ENCODE results near the gene C8G.

Gene C8G

DNA sequence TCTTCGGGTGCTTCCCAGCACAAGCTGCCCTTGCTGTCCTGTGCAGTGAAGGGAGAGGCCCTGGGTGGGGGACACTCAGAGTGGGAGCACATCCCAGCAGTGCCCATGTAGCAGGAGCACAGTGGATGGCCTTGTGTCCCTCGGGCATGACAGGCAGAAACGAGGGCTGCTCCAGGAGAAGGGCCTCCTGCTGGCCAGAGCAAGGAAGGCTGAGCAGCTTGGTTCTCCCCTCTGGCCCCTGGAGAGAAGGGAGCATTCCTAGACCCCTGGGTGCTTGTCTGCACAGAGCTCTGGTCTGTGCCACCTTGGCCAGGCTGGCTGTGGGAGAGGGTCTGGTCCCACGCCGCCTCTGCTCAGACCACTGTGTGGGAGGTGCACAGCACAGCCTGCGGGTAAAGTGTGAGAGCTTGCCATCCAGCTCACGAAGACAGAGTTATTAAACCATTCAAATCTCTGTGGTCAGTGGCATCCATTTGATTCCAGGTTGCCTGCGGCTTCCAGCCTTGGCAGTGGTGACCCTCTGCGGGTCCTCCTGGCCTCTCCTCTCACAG is 18.8 kb upstream of the C8G start:
- in situ Hi-C loops (cut with HindIII; ENCODE audit: low sequenced_read_pairs) = no loop called here
- DNase-seq (ENCODE audit: low read depth) = no peak
- H3K4me3 ChIP-seq (ENCODE audit: low read depth, low read length) = no peak overlapping the region
- TF ChIP-seq, protein P1, sequence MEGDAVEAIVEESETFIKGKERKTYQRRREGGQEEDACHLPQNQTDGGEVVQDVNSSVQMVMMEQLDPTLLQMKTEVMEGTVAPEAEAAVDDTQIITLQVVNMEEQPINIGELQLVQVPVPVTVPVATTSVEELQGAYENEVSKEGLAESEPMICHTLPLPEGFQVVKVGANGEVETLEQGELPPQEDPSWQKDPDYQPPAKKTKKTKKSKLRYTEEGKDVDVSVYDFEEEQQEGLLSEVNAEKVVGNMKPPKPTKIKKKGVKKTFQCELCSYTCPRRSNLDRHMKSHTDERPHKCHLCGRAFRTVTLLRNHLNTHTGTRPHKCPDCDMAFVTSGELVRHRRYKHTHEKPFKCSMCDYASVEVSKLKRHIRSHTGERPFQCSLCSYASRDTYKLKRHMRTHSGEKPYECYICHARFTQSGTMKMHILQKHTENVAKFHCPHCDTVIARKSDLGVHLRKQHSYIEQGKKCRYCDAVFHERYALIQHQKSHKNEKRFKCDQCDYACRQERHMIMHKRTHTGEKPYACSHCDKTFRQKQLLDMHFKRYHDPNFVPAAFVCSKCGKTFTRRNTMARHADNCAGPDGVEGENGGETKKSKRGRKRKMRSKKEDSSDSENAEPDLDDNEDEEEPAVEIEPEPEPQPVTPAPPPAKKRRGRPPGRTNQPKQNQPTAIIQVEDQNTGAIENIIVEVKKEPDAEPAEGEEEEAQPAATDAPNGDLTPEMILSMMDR (IDR thresholded peaks at IDR 0.05; ENCODE audit: low read depth, low read length, missing control alignments) = no peak

DNA sequence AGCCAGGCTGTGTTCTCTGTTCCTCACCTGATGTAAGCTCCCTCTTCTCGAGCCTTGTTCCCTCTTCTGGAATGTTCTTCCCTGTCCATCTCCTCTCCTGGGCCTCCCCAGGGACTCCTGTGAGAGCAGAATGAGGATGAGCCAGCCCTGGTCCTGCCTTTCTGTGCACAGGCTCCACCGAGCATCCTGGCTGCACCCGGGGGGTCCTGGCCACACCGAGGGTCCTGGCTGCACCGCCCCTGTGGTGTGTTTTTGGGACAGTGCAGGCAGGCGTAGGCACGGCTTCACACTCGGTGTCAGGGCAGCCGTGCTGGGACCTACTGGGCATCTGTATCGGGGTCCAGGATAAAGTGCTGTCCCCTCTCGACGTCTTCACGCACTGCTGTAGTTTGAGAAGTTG is 18.3 kb upstream of the C8G start:
- TF ChIP-seq, protein P1 (IDR thresholded peaks at IDR 0.05; ENCODE audit: low read depth, low read length, missing control alignments) = no peak
- DNase-seq (ENCODE audit: low read depth) = no peak
- in situ Hi-C loops (cut with HindIII; ENCODE audit: low sequenced_read_pairs) = no loop called here
- no peak overlapping the region for H3K4me3 ChIP-seq (ENCODE audit: low read depth, low read length)

DNA sequence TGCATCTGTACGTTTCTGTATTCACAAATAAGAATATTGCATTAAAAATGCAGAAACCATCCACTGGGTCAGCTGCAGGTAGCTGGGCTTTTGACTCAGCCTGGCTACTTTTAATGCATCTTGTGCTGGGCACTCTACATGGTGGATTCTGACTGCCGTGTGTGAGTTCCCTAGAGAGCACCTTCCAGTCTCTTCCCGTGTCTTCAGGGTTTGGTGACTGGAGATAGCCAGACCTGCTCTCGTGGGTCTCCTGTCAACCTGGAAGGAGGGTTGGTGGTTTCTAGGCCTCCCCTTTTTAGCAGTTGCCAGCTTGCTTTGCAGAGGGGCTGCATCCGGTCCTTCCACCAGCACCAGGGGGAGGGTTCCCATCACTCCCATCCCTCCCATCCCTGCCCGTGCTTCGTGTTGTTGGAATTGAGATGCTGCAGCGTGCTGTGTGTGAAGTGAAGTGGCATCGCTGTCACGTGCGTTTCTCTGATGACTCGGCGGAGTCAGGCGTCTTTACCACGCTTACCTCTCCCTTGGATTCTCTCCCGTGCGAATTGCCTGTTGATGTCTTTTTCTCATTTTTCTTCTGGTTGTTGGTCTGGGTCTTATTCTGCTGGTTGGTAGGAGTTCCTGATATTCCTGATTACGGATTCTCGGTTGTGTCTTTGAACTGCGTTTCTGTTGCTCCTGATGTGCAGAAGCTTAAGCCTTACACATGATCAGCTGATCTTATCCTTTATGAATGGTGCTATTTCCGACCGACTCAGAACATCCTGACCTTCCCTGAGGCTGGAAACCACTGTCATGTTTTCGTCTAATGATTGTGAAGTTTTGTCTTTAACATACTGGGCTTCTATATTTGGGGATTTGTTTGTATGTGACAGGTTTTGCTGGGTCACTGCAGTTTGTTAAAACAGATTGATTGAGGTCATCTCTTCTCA is 17.4 kb upstream of the C8G start:
- H3K4me3 ChIP-seq (ENCODE audit: low read depth, low read length) = no peak overlapping the region
- in situ Hi-C loops (cut with HindIII; ENCODE audit: low sequenced_read_pairs) = no loop called here
- DNase-seq (ENCODE audit: low read depth) = no peak
- TF ChIP-seq, protein P1 (IDR thresholded peaks at IDR 0.05; ENCODE audit: low read depth, low read length, missing control alignments) = no peak

DNA sequence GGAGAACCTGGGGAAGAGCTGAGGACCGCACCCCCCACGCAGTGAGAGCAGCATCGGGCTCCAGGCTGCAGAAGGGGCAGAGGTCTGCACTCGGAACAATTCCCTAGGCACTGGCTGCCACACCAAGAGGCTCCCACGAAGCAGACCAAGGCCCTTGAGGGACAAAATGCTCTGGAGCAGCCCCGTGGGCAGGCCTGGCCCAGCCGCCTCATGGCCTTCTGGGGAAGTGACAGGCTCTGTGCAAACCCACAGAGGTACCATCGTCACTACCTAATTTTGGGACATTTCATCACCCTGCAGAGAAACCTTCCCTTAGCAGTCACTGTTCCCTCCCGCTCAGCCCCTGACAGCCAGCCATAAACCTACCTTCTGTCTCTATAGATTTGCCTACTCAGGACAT is 16.5 kb upstream of the C8G start:
- in situ Hi-C loops (cut with HindIII; ENCODE audit: low sequenced_read_pairs) = no loop called here
- no peak for DNase-seq (ENCODE audit: low read depth)
- H3K4me3 ChIP-seq (ENCODE audit: low read depth, low read length) = no peak overlapping the region
- TF ChIP-seq, protein P1 (IDR thresholded peaks at IDR 0.05; ENCODE audit: low read depth, low read length, missing control alignments) = no peak

DNA sequence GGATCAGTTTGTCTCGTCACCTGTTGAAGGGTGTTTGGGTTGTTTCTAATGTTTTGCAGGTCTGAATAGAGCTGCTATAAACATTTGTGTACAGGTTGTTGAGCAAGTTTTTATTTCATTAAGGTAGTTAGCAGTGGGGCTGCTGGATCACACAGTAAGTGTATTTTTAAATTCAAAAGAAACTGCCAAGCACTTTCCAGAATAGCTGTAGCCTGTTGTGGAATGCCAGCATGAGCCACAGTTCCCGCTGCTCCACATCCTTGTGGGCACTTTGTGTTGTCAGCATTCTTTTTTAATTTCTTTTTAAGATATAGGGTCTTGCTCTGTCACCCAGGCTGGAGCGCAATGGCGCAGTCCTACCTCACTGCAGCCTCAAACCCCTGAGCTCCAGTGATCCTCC is 15.0 kb upstream of the C8G start:
- in situ Hi-C loops (cut with HindIII; ENCODE audit: low sequenced_read_pairs) = no loop called here
- H3K4me3 ChIP-seq (ENCODE audit: low read depth, low read length) = no peak overlapping the region
- DNase-seq (ENCODE audit: low read depth) = no peak
- TF ChIP-seq, protein P1 (IDR thresholded peaks at IDR 0.05; ENCODE audit: low read depth, low read length, missing control alignments) = no peak

DNA sequence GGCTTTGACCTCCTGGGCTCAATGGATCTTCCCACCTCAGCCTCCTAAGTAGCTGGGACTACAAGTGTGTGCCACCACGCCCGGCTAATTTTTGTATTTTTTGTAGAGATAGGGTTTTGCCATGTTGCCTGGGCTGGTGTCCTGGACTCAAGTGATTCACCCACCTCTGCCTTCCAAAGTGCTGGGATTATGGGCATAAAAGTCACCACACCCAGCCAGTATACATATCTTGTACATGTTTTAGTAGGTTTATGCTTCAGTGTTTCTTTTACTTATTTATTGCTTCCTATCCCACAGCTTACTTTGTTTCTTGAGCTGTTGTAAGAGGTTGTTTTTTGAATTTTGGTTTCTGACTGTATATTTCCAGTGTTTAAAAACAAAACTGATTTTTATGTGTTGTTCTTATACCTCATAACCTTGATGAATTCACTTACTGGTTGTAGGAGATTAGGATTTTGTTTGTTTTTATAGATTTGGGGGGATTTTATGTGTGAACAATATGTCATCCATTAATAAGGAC is 13.4 kb upstream of the C8G start:
- no peak overlapping the region for H3K4me3 ChIP-seq (ENCODE audit: low read depth, low read length)
- TF ChIP-seq, protein P1 (IDR thresholded peaks at IDR 0.05; ENCODE audit: low read depth, low read length, missing control alignments) = no peak
- no peak for DNase-seq (ENCODE audit: low read depth)
- in situ Hi-C loops (cut with HindIII; ENCODE audit: low sequenced_read_pairs) = no loop called here
